Urothelium cell line (cell line): Measurements from ENCODE around the gene RNF208.
"Not testable (repeated sequence)": the region's sequence is repeated elsewhere in the genome, so short reads cannot be mapped to it uniquely, and the experiment has no call there.

Experiments
- DNase-seq: peaks from one replicate; pipeline ENCODE4 v3.0.0; 2011; ENCODE audit warnings: low spot score, mixed read lengths
- FAIRE-seq: peaks from 2 replicates; lab custom pipeline; 2011; peaks lifted over from hg19 to GRCh38; lab: Jason Lieb, UNC

RNF208 gene, protein sequence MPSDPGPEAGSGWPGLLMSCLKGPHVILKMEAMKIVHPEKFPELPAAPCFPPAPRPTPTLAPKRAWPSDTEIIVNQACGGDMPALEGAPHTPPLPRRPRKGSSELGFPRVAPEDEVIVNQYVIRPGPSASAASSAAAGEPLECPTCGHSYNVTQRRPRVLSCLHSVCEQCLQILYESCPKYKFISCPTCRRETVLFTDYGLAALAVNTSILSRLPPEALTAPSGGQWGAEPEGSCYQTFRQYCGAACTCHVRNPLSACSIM

DNA sequence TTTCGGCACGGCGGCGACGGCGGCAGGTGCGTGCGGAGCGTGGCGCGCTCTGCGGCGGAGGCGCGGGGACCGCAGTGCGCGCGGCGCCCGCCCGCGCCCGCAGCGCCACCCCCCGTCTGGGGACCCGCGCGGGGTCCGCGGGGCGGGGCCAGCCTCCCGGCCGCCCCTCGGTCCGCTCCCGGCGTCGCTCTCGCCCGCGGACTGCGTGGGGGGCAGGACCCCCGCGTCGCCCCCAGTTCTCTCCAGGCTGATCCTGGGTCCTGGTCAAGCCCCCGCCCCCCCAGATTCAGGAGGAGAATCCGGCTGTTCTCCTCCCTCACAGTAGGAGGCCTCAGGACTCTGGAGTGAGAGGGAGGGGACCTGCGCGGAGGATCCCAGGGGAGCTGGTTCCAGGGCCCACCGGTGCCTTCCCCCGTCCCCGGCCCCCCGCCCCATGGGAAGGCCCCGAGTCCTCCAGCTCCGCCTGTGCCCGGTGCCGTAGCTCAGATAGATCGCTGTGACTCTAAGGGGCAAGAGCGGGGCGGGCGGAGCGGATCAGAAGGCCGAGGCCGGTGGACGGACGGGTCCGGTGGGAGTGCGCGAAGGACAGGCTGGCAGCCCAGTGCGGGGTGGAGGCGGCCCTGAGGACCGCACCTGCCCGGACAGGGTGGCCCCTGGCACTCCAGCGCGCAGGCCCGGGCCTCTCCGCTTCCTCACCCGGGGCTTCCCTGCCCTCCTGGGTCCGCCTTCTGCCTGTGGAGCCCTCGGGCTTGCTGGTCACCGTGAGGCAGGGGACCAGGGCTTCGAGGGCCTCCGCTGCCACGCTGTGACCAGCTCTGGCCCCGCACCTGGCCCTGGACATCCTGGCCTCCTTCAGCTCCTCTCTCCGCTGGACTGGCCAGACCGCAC, at the start of gene RNF208:
Gene RNF208, minus strand, starts transcription at position 51 of the 888 bp plus-strand sequence. CDS start 1,028 bp downstream, outside the sequence.
- FAIRE-seq (no peak), DNase-seq (no peak)

DNA sequence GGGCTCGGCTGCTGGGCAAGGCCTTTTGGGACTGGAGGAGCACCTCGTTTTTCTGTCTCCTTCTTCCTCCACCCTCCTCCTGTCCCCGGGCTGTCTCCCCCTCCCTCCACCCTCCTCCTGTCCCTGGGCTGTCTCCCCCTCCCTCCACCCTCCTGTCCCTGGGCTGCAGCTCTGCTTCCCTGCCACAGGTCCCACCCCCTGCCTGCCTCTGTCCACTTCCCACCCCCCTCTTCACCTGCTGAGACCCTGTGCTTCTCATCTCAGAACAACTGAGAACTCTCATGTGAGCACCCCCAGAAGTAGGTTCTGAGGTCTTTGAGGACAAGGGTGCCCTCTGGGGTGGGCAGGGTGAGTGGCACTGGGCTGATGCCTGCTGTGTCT, 49.6 kb upstream of the RNF208 start:
- DNase-seq (no peak), FAIRE-seq (no peak)

DNA sequence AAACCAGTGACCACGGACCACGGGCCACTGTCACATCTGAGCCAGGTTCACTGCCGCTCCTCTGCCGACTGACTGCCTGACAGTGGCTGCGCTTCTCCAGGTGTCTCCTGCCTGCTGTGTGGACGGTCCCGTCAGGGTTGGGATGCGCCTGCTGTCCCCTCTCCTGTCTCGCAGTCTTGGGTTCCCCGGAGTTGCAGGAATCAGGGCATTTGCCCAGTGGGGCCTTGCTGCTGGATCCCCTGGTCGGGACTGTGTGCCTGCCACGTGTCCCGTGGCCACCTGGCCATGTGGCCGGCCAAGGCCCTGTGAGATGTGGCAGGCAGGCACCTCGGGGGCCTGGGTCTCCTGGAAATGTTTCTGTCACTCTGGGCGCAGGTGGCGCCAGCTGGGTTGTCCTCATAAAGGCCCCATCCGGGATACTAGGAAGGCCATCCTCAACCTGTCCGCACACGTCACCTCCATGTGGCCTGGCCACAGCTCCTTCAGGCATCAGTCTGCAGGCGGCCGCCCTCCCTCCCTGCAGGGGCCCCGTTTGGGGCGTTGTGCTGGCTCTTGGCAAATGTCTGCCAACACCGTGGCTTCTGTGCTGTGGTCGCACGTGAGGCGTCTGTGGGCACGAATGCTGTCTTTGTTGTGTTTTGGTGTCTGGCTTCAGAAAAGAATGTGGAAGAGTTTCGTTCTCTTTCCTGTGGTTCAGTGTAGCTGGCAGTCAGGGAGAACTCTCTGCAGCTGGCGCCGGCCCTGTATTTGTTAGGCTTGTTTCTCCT, 49.1 kb upstream of the RNF208 start:
- DNase-seq (no peak), FAIRE-seq (no peak)

DNA sequence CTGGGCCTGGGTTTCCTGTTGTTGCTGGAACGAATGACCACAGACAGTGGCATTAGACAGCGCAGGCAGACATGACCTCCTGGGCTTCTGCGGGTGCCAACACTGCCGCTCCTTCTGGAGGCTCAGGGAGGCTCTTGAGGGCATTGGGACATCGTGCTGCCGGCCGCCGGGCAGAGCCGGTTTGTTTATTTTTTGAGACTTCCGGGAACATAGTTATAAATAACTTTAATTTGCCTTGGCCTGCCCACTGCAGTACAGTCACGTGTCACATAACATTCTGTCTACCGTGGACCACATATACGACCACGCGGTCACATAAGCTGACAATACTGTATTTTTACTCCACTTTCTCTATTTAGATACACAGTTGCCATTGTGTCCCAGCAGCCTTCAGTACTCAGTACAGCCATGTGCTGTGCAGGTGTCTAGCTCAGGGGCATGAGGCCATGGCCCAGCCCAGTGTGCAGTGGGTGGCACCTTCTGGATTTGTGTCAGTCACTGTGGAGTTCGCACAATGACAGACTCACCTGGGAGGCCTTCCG, 47.3 kb upstream of the RNF208 start:
- FAIRE-seq (no peak), DNase-seq (no peak)

DNA sequence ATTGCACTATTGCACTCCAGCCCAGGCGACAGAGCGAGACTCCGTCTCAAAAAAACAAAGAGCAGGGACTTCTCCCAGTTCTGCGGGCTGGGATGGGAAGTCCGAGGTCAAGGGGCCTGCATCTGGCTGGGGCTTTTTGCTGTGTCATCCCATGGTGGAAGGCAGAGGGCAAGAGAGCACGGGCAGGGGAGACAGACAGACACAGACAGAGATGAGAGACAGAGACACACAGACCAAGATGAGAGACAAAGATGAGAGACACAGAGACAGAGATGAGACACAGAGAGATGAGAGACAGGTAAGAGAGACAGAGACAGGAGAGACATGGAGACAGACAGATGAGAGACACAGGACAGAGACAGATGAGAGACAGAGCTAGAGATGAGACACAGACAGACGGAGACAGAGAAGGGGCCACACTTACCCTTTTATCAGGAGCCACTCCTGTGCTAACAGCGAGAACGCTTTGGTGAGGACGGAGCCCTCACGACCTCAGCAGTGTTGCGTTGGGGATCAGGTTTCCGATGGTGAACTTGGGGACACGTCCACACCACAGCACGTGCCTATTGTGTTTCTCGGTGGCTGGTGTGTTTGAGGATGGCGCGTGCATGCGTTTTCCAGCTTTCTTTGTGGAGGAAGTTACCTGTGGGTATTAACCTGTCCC, 46.6 kb upstream of the RNF208 start:
- no peak for FAIRE-seq
- DNase-seq, result no peak

DNA sequence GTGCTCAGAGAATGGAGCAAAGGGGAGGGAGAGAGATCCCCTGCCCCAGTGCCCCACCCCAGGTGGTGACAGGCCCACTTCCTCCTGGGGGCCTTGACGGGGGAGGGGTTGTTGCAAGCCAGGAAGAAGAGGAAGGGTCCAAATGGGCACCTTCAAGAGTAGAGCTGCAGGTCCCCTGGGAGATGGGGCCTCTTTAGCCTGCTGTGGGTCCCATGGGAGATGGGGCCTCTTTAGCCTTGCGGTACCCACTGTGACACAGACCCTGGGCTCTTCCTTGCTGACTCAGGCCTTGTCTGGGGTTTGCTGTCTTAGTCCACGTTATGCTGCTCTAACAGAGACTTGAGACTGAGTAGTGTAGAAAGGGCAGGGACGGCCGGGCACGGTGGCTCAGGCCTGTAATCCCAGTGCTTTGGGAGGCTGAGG, 45.9 kb upstream of the RNF208 start:
- no peak for DNase-seq
- no peak for FAIRE-seq

DNA sequence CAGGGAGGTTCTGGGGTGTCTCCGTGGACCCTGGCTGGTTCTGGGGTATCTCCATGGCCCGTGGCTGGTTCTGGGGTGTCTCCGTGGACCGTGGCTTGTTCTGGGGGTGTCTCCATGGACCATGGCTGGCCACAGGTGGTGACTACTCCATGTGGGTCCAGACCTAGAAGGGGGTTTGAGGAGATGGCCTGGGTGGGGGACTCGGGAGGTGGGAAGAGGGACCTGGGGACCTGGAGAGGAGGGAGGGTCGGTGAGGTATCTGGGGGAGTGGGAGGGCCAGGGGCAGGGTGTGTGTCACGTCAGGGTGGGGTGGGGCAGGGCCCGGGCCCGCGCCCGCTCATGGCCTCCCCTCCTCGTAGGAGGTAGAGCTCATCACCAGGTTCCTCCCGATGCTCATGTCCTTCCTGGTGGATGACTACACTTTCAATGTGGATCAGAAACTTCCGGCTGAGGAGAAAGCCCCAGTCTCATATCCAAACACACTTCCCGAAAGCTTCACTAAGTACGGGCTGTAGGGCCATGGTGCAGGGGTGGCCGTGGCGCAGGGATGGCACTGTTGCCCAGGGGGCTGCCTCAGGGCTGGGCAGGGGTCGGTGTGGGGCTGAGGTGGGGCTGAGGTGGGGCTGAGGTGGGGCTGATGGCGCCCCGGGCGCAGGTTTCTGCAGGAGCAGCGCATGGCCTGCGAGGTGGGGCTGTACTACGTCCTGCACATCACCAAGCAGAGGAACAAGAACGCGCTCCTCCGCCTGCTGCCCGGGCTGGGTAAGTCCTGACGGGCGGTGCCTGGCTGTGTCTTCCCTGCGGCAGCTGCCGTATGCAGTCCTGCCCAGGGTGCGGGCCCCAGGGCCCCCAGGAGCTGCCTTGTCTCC, 44.8 kb upstream of the RNF208 start:
- DNase-seq, result no peak
- FAIRE-seq, result no peak

DNA sequence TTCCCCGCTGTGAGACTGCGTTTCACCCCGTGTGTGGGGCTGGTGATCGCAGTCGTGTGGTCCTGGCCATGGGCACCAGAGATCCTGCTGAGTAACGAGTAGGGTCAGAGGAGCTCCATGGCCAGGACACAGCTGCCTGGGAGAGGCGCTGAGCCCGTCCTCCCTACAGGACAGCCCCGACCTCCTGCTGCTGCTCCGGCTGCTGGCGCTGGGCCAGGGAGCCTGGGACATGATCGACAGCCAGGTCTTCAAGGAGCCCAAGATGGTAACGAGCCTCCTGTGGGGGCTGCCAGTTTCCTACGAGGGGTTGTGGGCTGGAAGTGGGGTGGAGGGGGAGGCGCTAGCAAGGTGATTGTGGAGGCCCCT, 44.1 kb upstream of the RNF208 start:
- DNase-seq, result no peak
- no peak for FAIRE-seq

DNA sequence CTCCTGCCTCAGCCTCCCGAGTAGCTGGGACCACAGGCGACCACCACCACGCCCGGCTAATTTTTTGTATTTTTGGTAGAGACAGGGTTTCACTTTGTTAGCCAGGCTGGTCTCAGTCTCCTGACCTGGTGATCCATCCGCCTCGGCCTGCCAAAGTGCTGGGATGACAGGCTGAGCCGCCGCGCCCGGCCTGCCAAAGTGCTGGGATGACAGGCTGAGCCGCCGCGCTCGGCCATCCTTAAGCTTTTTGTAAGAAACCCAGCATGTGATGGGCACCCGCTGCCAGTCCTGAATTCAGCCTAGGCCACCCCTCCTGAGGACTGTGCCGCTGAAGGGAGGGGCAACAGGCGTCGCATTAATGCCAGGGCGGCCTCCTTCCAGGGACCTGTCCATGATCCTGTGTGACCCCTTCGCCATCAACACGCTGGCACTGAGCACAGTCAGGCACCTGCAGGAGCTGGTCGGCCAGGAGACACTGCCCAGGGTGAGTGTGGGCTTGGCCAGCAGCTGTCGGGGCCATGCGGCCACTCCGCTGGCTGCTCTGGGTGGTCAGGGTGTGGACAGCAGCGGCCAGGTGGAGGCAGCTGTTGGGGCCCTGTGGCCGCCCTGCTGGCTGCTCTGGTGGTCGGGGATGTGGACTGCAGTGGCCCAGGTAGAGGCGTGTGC, 43.6 kb upstream of the RNF208 start:
- DNase-seq, result no peak
- FAIRE-seq, result no peak

DNA sequence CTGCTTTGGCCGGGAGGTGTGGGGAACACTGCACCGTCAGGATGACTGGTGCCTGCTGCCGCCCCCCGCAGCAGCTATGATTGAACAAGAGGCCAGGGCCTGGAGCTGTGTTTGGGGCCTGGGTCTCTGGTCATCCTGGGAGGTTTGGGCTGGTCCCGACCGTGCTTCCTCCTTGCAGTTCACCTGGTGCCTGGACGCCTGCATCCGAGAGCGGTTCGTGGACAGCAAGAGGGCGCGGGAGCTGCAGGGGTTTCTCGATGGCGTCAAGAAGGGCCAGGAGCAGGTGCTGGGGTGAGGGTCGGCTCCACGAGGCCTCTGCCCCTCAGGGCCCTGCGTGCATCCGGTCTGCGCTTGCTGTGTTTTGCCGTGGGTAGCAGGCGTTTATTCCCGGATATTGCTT, 42.0 kb upstream of the RNF208 start:
- FAIRE-seq (no peak), DNase-seq (no peak)

DNA sequence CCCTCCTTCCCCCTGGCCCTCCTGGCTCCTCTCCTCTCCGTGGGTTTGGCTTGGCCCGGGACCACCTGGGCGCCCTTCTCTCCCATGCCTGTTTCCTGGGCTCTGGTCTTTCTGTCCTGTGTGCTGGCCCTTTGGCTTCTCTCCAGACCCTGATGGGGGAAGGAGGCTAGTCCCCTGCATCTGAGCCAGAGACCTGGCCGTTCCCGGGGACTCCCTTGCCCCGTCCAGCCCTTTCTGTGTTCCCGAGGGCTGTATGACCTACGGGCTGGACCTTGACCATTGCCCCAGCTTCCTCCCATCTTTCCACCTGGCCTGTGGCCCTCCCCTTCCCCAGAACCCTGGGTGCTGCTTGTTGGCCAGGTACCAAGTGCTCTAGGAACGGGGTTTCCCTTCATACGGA, 41.5 kb upstream of the RNF208 start:
- FAIRE-seq, result no peak
- no peak for DNase-seq

DNA sequence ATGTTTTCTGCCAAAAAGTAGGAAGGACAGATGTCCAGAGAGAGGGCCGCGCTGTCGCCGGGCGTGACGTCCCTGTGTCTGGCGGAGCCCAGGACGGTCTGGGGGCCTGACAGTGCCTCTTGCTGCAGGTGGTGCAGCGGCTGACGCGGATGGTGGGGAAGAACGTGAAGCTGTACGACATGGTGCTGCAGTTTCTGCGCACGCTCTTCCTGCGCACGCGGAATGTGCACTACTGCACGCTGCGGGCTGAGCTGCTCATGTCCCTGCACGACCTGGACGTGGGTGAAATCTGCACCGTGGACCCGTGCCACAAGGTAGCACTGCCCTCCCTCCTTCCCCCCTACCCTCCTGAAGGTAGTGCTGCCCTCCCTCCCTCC, 40.9 kb upstream of the RNF208 start:
- FAIRE-seq (peak; percentile 5), DNase-seq (no peak)

DNA sequence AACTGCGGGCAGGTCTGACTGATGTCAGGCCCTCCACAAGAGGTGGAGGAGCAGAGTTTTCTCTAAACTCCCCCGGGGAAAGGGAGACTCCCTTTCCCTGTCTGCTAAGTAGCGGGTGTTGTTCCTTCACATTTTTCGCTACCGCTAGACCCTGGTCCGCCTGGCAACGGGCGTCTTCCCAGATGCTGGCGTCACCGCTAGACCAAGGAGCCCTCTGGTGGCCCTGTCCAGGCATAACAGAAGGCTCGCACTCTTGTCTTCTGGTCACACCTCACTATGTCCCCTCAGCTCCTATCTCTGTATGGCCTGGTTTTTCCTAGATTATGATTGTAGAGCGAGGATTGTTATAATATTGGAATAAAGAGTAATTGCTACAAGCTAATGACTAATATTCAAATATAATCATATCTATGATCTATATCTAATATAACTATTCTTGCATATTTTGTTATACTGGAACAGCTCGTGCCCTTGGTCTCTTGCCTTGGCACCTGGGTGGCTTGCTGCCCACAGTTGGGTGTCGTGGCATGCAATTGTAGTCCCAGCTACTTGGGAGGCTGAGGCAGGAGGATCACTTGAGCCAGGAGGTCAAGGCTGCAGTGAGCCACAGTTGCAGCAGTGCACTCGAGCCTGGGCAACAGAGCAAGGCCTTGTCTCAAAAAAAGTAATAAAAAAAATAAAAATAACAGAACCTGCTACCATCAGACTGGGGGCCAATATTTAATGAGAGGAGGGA, 40.3 kb upstream of the RNF208 start:
- not testable (repeated sequence) for DNase-seq, FAIRE-seq

DNA sequence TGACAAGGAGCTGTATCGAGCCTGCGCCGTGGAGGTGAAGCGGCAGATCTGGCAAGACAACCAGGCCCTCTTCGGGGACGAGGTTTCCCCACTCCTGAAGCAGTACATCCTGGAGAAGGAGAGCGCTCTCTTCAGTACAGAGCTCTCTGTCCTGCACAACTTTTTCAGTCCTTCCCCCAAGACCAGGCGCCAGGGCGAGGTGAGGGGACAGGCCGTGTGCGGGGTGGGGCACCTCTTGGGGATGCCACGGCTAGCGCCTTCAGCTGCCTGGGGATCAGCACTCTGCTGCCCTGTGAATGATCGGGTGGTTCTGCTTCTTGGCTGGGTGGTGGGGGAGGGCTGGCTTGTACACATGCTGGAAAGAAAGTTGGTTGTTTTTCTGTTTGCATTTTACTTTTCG, 34.8 kb upstream of the RNF208 start:
- DNase-seq, result no peak
- FAIRE-seq, result no peak

DNA sequence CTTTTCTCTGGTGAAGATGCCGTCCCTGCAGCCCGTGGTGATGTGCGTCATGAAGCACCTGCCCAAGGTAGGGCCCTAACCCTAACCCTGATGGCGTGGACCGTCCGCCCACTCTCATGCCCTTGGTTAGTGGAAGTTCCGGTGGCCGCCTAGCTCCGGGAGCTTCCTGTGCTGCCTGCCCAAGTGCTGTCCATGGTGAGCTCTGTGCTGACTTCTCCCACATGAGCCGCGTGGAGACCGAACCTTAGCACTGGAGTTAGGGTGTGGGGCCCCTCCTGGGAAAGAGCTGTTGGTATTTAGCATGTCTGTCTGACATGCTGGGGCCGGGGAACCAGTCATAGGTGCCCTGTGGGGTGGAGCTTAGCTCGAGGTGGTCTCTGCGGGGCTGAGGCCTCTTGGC, 34.3 kb upstream of the RNF208 start:
- FAIRE-seq (no peak), DNase-seq (no peak)

DNA sequence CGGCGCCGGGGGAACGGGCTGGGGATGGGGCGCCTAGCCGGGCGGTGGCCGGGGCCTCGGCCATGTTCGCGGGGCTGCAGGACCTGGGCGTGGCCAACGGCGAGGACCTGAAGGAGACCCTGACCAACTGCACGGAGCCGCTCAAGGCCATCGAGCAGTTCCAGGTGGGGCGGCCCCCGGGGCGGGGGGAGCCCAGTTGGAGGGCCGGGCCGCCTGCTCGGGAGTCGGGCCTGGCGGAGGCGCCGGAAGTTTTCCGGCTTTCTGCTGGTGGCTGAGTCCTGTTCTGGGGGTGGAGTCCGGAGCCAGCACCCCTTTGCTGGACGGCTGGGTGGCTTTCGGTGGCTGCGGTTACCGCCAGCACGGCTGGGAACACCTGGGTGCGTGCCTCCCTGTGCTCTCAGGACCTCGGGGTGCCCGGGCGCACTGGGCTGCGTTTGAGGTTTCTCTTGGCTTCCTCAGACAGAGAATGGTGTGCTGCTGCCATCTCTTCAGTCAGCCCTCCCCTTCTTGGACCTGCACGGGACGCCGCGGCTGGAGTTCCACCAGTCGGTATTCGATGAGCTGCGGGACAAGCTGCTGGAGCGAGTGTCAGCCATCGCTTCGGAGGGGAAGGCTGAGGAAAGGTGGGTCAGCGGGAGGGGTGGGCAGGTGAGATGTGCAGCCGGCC, 33.5 kb upstream of the RNF208 start:
- FAIRE-seq (no peak), DNase-seq (no peak)

DNA sequence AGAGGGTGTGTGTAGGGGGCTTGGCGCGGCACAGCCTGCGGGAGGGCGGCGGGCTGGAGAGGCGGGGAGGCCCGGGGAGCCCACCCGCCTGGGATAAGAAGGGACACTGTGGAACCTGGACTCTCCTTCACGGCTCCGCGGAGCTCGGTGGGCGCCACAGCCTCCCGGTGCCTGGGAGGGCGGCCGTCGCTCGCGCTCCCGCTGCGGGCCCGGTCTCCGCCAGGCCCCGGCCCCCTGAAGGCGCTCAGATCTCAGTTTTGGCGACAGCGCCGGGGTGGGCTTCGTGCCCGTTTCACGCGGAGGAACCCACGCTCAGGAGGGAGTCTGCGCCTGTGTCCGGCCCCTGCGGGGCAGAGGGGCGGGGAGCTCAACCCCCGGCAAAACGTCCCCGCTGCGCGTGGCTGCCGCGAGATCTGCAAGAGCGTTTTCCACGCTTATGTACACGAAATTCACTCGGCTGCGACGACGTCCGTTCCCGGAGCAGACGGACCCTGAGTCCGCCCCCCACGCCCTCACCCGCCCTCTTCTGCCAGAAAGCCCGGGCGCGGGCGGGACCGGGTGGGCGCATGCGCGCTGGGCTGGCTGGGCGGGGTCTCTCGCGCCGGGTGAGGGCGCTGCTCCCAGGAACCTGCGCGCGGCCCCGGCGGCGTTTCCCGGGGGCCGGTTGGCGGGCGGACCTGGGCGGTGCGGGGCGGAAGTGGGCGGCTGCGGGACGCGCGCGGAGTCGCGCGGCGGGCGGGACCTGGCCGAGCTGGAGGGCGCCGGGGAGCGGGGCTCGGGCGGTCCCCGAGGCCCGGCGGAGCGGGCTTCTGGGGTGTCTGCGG, 32.8 kb upstream of the RNF208 start, which contains the start of gene NELFB:
Gene NELFB, plus strand, starts transcription at position 704 of the 824 bp plus-strand sequence.
- DNase-seq (peak; percentile 98), FAIRE-seq (peak; percentile 84)
